HepG2 (cell line): ENCODE measurements around the gene LAMTOR1. TPM values are rescaled to one million over a fixed set of nuclear protein-coding genes. Genes with fewer than 3 reads are reported as not detected.

Source experiments
- ATF6 ChIP-seq: sonication (generic); formaldehyde crosslinking; conservative IDR thresholded peaks from 2 replicates; pipeline ENCODE4 v1.4.0; 2020; ENCODE audit warnings: missing genetic modification reagents
- CBX2 ChIP-seq, 2 experiments: fragments of 200-600 bp in 1 of 2; sonication (generic); formaldehyde crosslinking in 1 of 2; IDR thresholded peaks; 2 replicates each; pipeline versions ENCODE4 v1.7.0 to v1.8.1; 2018 to 2022; ENCODE audit warnings: low read depth in 2 of 2, low read length in 1 of 2, mild to moderate bottlenecking in 1 of 2, missing genetic modification reagents in 1 of 2
- HOXA3 ChIP-seq: sonication (generic); formaldehyde crosslinking; IDR thresholded peaks from 2 replicates; pipeline ENCODE4 v1.5.0; 2020; ENCODE audit warnings: missing genetic modification reagents
- HOXD1 ChIP-seq: sonication (generic); formaldehyde crosslinking; IDR thresholded peaks from 2 replicates; pipeline ENCODE4 v1.5.0; 2020; ENCODE audit warnings: missing genetic modification reagents
- KDM5B ChIP-seq: sonication (generic); formaldehyde crosslinking; IDR thresholded peaks from 2 replicates; pipeline ENCODE4 v1.4.0; 2020; ENCODE audit warnings: missing genetic modification reagents, mild to moderate bottlenecking, borderline replicate concordance
- MLXIP ChIP-seq: sonication (generic); formaldehyde crosslinking; IDR thresholded peaks from 2 replicates; pipeline ENCODE4 v1.9.0; 2021; ENCODE audit warnings: missing genetic modification reagents, borderline replicate concordance
- MNT ChIP-seq: fragments of 450-650 bp; IDR thresholded peaks from 2 replicates; pipeline ENCODE4 v1.6.1; 2016
- MTF1 ChIP-seq: sonication (generic); formaldehyde crosslinking; IDR thresholded peaks from 2 replicates; pipeline ENCODE4 v1.5.0; 2020; ENCODE audit warnings: missing genetic modification reagents
- NCOR1 ChIP-seq: fragments of 200-600 bp; sonication (generic); IDR thresholded peaks from 2 replicates; pipeline ENCODE4 v1.7.0; 2017; ENCODE audit warnings: antibody characterized with exemption, low read length, borderline replicate concordance
- PAWR ChIP-seq: sonication (generic); formaldehyde crosslinking; IDR thresholded peaks from 2 replicates; pipeline ENCODE4 v1.4.0; 2020; ENCODE audit warnings: missing genetic modification reagents, mild to moderate bottlenecking, borderline replicate concordance
- REST ChIP-seq, 2 experiments: IDR thresholded peaks; 2 replicates each; pipeline ENCODE4 v1.6.1; 2011 to 2012; ENCODE audit warnings: low read length in 2 of 2, borderline replicate concordance in 1 of 2, low read depth in 1 of 2, mild to moderate bottlenecking in 1 of 2, moderate library complexity in 1 of 2
- SSRP1 ChIP-seq: IDR thresholded peaks from 2 replicates; pipeline ENCODE4 v1.6.1; 2016; ENCODE audit warnings: control low read depth
- TEAD3 ChIP-seq: optimal IDR thresholded peaks from 2 replicates; pipeline ENCODE3; 2016; ENCODE audit warnings: borderline replicate concordance
- ZKSCAN5 ChIP-seq: sonication (generic); formaldehyde crosslinking; IDR thresholded peaks from 2 replicates; pipeline ENCODE4 v1.5.1; 2020; ENCODE audit warnings: mild to moderate bottlenecking, missing genetic modification reagents
- ZNF337 ChIP-seq: sonication (generic); formaldehyde crosslinking; IDR thresholded peaks from 2 replicates; pipeline ENCODE4 v1.5.1; 2020; ENCODE audit warnings: missing genetic modification reagents, low read depth, mild to moderate bottlenecking, borderline replicate concordance
- ZNF510 ChIP-seq: sonication (generic); formaldehyde crosslinking; IDR thresholded peaks from 2 replicates; pipeline ENCODE4 v1.4.0; 2020; ENCODE audit warnings: low read depth, mild to moderate bottlenecking, missing genetic modification reagents
- ZNF563 ChIP-seq: sonication (generic); formaldehyde crosslinking; IDR thresholded peaks from 2 replicates; pipeline ENCODE4 v1.8.0; 2022; ENCODE audit warnings: mild to moderate bottlenecking, moderate library complexity, missing genetic modification reagents
- ZSCAN25 ChIP-seq: sonication (generic); formaldehyde crosslinking; IDR thresholded peaks from 2 replicates; pipeline ENCODE4 v1.8.0; 2022; ENCODE audit warnings: mild to moderate bottlenecking, missing genetic modification reagents
- polyA plus RNA-seq, 8 experiments: library from polyadenylated mRNA; depleted of rRNA in 3 of 8; stranded (reverse) in 7 of 8; unstranded in 1 of 8; fragments of >200 nt; fragmentation: Illumina TruSeq in 4 of 8; extraction: Trizol in 4 of 8; gene quantifications; 2 replicates each; pipeline versions ENCODE4 v1.2.1 to v1.2.3, GENCODE V29; 2011 to 2016; ENCODE audit warnings: low read depth in 4 of 8, missing spikeins in 1 of 8, mixed read lengths in 1 of 8; ENCODE audit not compliant: insufficient read depth in 1 of 8
- total RNA-seq, 5 experiments: library from RNA; depleted of rRNA; stranded (reverse); fragments of >200 nt; fragmentation: Illumina TruSeq; extraction: Trizol; gene quantifications; 2 replicates each; pipeline ENCODE4 v1.2.3, GENCODE V29; 2016; ENCODE audit warnings: low read depth in 1 of 5

LAMTOR1 gene
- total and polyA plus RNA-seq, 2 of the 13 experiments (the other 11 are each of a cell fraction or from before 2014, with no cell fraction given) = 60.4 to 66.0 TPM

GRCh38 chr11:72112143-72112977, 9.3 kb upstream of the LAMTOR1 start, which contains the start of gene ANAPC15 (continued):
- TF ChIP-seq MLXIP = 0 out of 2 replicates have a peak, but pooled peaks have one; percentile 56
- no peak for TF ChIP-seq NCOR1
- peak in 1 of 2 experiments; percentile 47; a peak in 1 of 4 replicates for TF ChIP-seq REST (IDR thresholded peaks at IDR 0.05; ENCODE audit: borderline replicate concordance in 1 of 2, low read depth in 1 of 2, low read length in 2 of 2)
- TF ChIP-seq ZNF337 (CRISPR knock-in tag) = no peak
- TF ChIP-seq MNT = peak; percentile 17; the same call in 1 of the 2 replicates
- TF ChIP-seq HOXA3 (CRISPR knock-in tag) = peak; percentile 82
- TF ChIP-seq KDM5B = peak; percentile 49; the same call in 1 of the 2 replicates
- TF ChIP-seq ZNF510 (CRISPR knock-in tag) = 0 out of 2 replicates have a peak, but pooled peaks have one; percentile 16
- 0 out of 2 replicates have a peak, but pooled peaks have one; percentile 58 for TF ChIP-seq SSRP1 (CRISPR knock-in tag)
- 0 out of 2 replicates have a peak, but pooled peaks have one; percentile 81 for TF ChIP-seq ATF6
- no peak for TF ChIP-seq ZSCAN25 (CRISPR knock-in tag)
- TF ChIP-seq TEAD3 (CRISPR knock-in tag) = peak; percentile 60
- no peak for TF ChIP-seq CBX2 (IDR thresholded peaks at IDR 0.05; ENCODE audit: low read depth, low read length)
- TF ChIP-seq CBX2 (CRISPR knock-in tag; IDR thresholded peaks at IDR 0.05; ENCODE audit: low read depth) = no peak
- TF ChIP-seq HOXD1 (CRISPR knock-in tag) = peak; percentile 14; the same call in 1 of the 2 replicates
- no peak for TF ChIP-seq ZKSCAN5 (CRISPR knock-in tag)
- no peak for TF ChIP-seq PAWR
- TF ChIP-seq MTF1 (CRISPR knock-in tag) = no peak
- TF ChIP-seq ZNF563 (CRISPR knock-in tag) = peak; percentile 51; the same call in 1 of the 2 replicates
